HuH-7.5 (cell line): ENCODE data around the gene RNU1-1.
"Not testable (repeated sequence)": the region's sequence is repeated elsewhere in the genome, so short reads cannot be mapped to it uniquely, and the experiment has no call there.

Experiments used
- DNase-seq: peaks from one replicate; pipeline ENCODE4 v3.0.0; 2011; ENCODE audit warnings: low spot score

Gene RNU1-1

GRCh38 chr1:16521679-16522078 lies 7.6 kb upstream of the RNU1-1 start:
- DNase-seq = not testable (repeated sequence)

GRCh38 chr1:16521288-16521583 lies 7.2 kb upstream of the RNU1-1 start:
- no peak for DNase-seq

GRCh38 chr1:16520435-16521287 lies 6.6 kb upstream of the RNU1-1 start:
- not testable (repeated sequence) for DNase-seq

GRCh38 chr1:16519255-16519951 lies 5.3 kb upstream of the RNU1-1 start:
- DNase-seq = not testable (repeated sequence)

DNA sequence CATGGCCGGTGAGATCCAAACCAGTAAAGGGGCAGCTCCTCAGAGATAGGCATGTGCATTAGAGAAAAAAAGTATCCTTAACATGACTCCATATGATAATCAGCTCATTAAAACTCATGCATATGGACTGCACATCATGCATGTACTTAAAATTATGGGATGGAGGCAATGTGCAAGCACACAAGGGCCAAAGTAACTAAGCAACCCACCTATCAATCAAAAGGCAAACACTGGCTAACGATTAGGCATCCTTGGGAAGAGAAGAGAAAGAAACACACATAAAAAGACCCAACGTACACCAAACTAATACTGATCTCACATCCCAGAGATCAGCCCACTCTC lies 4.8 kb upstream of the RNU1-1 start:
- not testable (repeated sequence) for DNase-seq

GRCh38 chr1:16516694-16517410 lies 2.8 kb upstream of the RNU1-1 start:
- not testable (repeated sequence) for DNase-seq

- DNase-seq = not testable (repeated sequence)
Observed at GRCh38 chr1:16513412-16514106, 526 bp downstream of the RNU1-1 start.

DNA sequence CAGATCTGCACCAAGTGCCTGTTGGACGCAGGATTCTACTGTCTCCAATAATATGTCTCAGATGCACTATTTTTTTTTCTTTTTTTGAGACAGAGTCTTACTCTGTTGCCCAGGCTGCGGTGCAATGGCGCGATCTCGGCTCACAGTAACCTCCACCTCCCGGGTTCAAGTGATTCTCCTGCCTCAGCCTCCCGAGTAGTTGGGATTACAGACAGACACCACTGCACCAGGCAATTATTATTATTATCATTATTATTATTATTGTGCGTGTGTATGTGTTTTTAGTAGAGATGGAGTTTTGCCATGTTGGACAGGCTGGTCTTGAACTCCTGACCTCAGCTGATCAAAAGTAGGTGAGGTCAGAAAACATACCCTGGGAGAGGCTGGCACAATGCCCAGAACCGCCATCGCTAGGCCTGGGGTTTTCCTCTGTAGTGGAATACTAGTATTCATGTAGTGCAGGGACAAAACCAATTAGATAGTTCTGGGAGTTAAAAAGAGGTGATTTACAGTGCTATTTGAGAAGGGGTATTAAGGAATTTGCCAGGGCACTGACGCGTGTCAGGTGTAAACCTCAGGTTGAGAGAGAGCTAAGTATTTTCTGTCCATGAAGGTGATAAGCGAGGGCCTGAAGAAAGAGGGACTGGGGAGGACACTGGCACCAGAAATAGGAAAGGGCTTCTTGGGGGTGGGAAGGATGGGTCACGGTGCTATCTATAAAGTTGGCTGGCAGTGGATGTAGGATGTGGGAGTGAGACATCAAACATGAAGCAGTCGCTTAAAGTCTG lies 1.3 kb downstream of the RNU1-1 start:
- DNase-seq = not testable (repeated sequence)

GRCh38 chr1:16511926-16512325 lies 2.2 kb downstream of the RNU1-1 start:
- DNase-seq = not testable (repeated sequence)

- not testable (repeated sequence) for DNase-seq
Observed at GRCh38 chr1:16508861-16509445, 5.1 kb downstream of the RNU1-1 start.

- not testable (repeated sequence) for DNase-seq
Observed at GRCh38 chr1:16506364-16507136, 7.5 kb downstream of the RNU1-1 start.

DNA sequence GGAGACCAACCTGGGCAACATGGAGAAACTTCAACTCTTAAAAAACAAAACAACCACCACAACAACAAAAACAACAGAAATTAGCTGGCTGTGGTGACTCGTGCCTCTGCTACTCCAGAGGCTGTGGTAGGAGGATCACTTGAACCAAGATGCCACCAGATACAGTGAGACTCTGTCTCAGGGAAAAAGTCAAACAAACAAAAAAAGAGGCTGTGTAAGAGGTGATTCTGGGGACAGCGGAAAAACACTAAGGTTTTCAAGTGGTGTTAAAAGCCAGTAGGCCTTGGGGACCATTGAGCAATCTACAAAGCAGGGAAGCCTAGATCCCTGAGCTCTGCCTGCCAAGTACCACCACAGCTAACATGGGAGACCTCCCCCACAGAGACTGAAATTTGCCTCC lies 8.2 kb downstream of the RNU1-1 start:
- not testable (repeated sequence) for DNase-seq

- no peak for DNase-seq
Observed at GRCh38 chr1:16503494-16503893, 10.6 kb downstream of the RNU1-1 start.

GRCh38 chr1:16501446-16501845 lies 12.6 kb downstream of the RNU1-1 start:
- DNase-seq = not testable (repeated sequence)

DNA sequence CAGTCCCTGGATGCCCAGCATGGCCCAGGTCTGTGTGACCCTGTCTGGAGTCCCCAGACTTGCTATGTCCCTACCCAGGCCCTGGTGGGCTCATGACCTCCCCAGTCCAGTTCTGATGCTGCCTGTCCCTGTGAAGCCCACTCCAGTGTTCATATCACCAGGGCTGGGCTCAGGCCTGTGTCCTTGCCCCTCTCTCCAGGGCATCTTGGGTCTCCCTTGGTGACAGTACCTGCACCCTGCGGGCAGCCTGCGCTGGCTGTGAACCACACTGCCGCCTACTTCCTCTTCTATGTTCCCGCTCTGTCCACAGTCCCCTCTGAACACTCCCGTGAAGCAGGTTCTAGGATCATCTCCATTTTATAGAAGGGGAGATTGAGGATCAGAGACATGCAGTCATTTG lies 13.1 kb downstream of the RNU1-1 start:
- not testable (repeated sequence) for DNase-seq

DNA sequence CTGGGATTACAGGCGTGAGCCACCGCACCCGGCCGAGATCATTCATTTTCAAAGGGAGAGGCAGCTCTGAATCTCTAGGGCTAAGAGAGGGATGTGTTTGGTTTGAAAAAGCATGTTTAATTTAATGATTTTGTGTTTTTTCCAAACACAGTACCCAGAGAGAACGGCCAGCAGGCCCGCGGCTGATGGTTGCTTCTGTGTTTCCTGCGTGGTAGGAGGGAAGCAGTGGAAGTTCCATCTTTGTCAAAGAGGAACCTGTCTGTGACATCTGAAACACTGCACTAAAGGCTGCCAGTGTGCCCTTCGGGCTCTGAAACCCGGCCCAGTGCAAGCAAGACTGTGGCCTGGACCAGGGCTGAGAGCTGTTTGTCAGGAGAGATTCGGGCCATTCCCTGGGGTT lies 13.6 kb downstream of the RNU1-1 start:
- not testable (repeated sequence) for DNase-seq

DNA sequence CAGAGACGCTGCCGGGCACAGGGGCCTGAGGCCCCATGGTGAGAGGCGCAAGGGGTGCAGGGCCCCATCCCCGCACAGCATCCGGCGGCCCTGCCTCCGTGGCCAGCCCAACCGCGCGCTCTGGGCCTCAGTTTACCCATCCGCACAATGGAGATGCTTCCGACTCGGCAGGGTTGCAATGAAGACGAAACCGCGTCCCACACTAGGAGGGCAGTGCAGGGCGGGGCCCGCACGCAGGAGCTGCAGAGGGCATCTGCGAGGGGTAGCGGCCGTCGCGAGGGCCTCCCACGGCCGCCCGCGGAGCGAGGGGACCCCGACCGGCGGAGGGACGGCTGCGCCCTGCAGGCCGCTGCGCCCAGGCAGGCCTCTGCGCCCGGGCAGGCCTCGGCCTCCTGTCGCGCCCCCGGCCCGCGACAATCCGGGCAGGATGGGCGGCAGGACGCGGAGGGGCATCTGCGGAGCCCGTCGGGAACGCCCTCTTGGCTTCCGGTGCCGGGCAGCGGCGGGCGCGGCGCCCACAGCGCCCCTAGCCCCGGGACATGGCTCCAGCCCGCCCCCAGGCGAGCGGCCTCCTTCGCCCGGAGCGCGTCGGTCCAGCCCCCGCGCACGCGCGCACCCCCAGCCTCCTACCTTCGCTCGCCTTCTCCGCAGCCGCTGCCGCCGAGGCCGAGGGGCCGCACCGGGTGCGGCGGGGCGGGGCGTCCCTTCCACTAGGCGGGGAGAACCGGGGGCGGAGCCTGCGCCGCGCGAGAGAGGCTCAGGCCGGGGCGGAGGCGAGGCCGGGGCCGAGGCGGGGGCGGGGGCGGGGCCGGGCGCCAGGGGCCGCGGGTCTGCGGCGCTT lies 15.3 kb downstream of the RNU1-1 start:
- peak; percentile 85 for DNase-seq

- DNase-seq = not testable (repeated sequence)
Observed at GRCh38 chr1:16498047-16498446, 16.0 kb downstream of the RNU1-1 start.

DNA sequence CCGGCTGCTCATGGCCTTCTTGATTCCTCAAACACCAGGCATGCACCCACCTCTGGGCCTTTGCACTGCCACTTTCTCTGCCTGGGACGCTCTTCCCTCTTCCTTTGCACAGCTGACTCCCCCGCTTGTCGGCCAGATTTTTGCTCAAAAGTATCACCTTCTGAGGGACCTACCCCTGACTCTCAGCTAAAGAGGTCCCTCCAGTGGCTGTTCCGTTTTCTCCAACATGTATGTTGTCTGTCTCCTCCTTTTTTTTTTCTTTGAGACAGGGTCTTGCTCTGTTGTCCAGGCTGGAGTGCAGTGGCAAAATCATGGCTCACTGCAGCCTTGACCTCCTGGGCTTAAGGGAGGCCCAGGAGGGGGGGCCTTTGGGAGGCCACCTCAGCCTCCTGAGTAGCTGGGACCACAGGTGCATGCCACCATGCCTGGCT lies 16.6 kb downstream of the RNU1-1 start:
- not testable (repeated sequence) for DNase-seq
